Measurements from ENCODE around the gene KATNA1.

Gene KATNA1

GRCh38 chr6:149600508-149600907 lies 48.0 kb downstream of the KATNA1 start:
- DNase-seq, result no peak

- no peak for DNase-seq
Measured at GRCh38 chr6:149593408-149593807, 55.1 kb downstream of the KATNA1 start.

GRCh38 chr6:149592983-149593382 lies 55.5 kb downstream of the KATNA1 start:
- DNase-seq, result no peak

GRCh38 chr6:149586149-149586548 lies 62.4 kb downstream of the KATNA1 start:
- no peak for DNase-seq

GRCh38 chr6:149581349-149581748 lies 67.2 kb downstream of the KATNA1 start:
- no peak for DNase-seq

GRCh38 chr6:149580880-149581279 lies 67.6 kb downstream of the KATNA1 start:
- DNase-seq, result no peak

GRCh38 chr6:149567945-149568585 lies 80.4 kb downstream of the KATNA1 start:
- DNase-seq, result no peak

- no peak for DNase-seq
Measured at GRCh38 chr6:149567194-149567586, 81.3 kb downstream of the KATNA1 start.

- no peak for DNase-seq
Measured at GRCh38 chr6:149566410-149567193, 81.9 kb downstream of the KATNA1 start.

GRCh38 chr6:149565527-149566409 lies 82.7 kb downstream of the KATNA1 start, which contains the start of gene GINM1:
GINM1 (plus strand) TSS chr6:149566375; CDS start chr6:149566415, 40 bp downstream.
- DNase-seq, result peak; percentile 89

GRCh38 chr6:149563928-149564325 lies 84.6 kb downstream of the KATNA1 start:
- no peak for DNase-seq

GRCh38 chr6:149563203-149563927 lies 85.1 kb downstream of the KATNA1 start:
- no peak for DNase-seq

- DNase-seq, result no peak
Measured at GRCh38 chr6:149560736-149561135, 87.8 kb downstream of the KATNA1 start.

- no peak for DNase-seq
Measured at GRCh38 chr6:149559389-149559788, 89.1 kb downstream of the KATNA1 start.

- no peak for DNase-seq
Measured at GRCh38 chr6:149558029-149558428, 90.5 kb downstream of the KATNA1 start.

GRCh38 chr6:149551920-149552319 lies 96.6 kb downstream of the KATNA1 start:
- no peak for DNase-seq

GRCh38 chr6:149545754-149546471 lies 102.6 kb downstream of the KATNA1 start, which contains the start of gene PPIL4:
PPIL4 (minus strand) TSS chr6:149546043; CDS start chr6:149546005, 38 bp downstream.
- peak; percentile 96 for DNase-seq

GRCh38 chr6:149545258-149545753 lies 103.2 kb downstream of the KATNA1 start:
- no peak for DNase-seq

Data from NCI-H1048 (cell line).